HS-5 (cell line): ENCODE data around the gene APOBEC3B.
A peak's percentile ranks its signal among the peaks of the same experiment; 100 is the strongest.
"Not testable (repeated sequence)": the region's sequence is repeated elsewhere in the genome, so short reads cannot be mapped to it uniquely, and the experiment has no call there.

ENCODE experiments used
- DNase-seq: peaks from one replicate; pipeline ENCODE4 v3.0.0-alpha.2; 2012; ENCODE audit warnings: low read depth

The APOBEC3B gene

DNA sequence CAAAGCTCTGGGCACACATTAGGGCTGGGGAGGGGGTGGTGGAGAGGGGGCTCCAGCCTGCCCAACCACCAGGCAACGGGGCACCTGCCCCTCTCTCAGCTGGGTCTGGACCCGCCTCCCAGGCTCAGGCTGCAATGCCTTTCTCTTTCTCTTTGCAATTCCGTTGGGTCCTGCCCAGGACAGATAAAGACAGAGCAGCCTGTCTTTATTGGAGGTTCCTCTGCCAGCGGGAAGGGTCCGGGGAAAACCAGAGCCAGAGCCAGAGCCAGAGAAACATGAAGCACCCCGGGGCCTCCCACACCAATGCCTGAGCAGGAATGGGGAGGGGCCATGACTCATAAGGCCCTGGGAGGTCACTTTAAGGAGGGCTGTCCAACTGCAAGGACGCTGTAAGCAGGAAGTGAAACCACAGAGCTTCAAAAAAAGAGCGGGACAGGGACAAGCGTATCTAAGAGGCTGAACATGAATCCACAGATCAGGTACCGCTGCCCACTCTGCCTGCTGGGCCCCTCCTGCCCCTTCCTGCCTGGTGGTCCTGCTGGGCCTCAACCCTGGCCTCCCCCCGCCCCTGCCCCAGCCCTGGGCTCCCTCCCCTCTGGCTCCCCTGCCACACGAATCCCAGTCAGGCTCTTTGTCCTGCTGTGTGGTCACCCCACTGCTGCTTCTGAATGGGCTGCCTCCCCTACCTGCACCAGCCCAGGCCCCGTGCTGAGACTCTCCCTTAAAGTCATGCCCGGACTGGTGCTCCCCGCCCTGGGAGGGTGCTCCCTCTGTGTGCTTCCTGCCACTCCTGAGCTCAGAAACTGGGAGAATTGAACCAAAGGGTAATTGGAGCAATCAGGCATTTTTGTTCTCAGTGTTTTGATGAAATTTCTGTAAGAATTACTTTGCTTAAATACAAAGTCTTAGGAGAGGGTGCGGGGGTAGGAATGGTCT lies at the start of gene APOBEC3B:
APOBEC3B (plus strand) TSS at position 356 of the 936 bp plus-strand sequence; CDS start at position 463, 107 bp downstream.
- peak; percentile 84 for DNase-seq

DNA sequence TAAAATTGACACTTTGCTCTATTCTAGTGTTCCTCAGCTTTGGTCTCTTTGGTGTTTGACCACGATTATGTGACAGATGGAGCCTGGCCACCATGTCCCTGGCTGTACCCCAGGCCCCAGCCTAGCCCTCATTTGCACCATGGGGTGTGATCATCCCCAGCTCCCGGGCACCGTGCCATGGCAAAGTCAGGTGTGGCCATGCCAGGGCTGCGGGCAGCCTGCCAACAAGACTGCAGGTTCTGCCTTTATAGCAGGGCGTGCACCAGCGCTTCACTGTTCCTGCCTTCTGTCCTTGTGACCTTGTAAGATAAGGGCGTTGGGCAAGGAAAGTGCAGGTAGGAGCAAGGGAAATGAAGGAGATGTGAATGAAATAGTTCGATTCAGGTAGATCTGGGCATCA lies 47.1 kb upstream of the APOBEC3B start:
- DNase-seq: no peak

DNA sequence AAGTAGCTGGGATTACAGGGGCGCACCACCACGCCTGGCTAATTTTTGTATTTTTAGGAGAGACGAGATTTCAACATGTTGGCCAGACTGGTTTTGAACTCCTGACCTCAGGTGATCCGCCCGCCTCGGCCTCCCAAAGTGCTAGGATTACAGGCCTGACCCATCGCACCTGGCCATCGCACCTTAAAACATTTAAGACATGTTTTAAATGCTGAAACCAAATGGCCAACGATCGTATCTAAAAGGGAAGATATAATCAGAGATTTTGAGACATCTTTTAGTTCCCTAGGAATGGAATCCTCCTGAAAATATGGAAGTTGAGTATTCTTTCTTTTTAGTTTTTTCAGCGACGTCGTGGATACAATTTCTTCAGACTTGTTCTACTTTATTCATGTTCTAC lies 46.5 kb upstream of the APOBEC3B start:
- DNase-seq: no peak

DNA sequence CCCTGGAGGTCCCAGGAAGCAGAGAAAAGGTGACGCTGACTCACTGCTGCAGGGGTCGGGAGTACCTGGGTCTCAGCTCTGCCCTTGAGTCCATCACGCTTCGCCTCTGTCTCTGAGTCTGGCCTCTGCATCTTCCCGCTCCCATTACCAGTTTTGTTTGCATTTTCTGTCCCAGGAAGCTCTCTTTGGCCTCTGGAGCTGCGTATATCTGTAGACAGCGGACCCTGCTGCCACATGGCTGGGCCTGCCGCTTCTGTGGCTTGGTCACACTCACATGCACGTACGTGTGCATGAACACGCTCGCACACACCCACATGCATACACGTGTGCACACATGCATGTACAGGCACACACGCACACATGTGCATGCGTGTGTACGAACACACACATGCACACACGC lies 45.6 kb upstream of the APOBEC3B start:
- no peak for DNase-seq

DNA sequence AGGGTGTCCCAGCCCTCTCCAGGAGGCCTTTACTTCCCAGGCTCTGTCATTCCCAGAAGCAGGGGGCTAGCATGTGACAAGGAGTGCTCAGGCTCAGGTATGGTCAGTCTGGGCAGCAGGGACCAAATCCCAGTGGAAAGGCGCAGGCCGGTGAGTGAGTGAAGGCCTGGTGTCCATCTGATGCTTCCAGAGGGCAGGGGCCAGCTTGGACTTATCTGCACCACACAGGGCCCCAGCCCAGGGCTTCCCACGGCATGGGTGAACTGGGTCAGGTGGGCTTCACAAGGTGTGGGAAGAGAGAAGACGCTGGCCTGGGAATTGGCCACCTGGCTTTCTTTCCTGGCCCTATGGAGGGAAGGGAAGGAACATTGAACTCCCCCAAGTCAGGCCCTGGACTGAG lies 45.1 kb upstream of the APOBEC3B start:
- DNase-seq: no peak

DNA sequence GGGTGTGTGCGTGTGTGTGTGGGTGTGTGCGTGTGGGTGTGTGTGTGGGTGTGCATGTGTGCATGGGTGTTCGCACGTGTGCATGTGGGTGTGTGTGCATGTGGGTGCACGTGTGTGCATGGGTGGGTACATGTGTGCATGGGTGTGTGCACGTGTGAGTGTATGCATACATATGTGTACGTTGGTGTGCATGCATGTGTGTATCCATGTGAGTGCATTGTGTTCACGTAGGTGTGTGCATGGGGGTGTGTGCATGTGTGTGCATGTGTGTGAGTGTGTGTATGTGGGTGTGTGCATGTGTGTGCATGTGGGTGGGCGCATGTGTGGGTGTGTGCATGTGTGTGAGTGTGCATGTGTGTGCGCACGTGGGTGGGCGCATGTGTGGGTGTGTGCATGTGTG lies 44.6 kb upstream of the APOBEC3B start:
- no peak for DNase-seq

DNA sequence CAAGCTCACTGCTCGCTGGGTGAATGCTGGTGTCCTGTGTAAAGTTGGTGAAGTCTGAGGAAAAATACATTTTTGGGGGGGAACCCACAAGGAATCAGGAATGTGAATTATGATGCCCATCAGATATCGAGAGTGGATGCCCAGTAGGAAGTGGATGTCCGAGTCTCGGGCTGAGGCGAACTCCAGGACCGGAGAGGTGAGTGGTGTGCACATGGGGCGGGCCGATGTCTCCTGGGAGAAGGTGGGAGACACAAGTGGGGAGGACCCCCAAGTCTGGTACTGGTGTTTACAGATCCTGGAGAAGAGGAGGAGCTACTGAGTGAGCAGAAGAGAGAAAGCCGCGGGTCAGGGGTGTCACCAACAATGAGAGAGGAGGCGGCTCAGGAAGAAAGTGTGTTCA lies 43.9 kb upstream of the APOBEC3B start:
- DNase-seq: no peak

DNA sequence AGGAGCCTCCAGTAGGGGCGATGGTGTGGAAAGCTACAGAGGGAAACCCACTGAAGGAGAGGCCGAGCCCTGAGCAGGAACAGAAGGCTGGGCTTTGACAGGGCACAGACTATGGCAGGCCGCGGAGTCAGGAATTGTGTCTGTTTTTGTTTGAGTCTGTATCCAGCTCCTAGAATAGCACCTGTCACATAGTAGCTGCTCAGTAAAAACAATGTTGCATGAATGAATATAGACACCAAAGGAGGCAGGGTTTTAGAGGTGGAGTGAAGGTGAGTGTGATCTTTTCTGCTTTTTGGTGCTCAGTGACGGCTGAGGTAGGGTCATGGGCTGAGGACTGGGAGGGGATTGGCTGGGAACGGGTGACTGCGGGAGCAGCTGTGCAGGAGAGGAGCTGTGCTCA lies 43.2 kb upstream of the APOBEC3B start:
- no peak for DNase-seq

DNA sequence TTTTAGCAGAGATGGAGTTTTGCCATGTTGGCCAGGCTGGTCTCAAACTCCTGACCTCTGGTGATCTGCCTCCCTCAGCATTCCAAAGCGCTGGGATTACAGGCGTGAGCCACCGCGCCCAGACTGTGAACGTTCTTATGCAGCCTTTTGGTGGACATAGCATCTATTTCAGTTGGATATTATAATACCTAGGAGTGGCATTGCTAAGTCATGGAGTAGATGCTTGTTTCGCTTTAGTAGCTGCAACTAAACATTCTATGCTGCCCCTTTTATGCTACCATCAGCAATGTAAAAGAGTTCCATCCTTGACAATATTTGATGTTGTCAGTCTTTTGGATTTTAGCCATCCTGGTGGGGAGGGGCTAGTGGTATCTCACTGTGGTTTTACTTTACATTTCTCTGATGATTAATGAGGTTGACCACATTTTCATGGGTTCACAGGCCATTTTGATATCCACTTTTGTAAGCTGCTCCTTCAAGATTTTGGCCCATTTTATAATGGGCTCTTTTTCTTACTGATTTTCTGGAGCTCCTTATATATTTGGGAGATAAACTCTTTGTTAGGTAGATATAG lies 41.2 kb upstream of the APOBEC3B start:
- no peak for DNase-seq

DNA sequence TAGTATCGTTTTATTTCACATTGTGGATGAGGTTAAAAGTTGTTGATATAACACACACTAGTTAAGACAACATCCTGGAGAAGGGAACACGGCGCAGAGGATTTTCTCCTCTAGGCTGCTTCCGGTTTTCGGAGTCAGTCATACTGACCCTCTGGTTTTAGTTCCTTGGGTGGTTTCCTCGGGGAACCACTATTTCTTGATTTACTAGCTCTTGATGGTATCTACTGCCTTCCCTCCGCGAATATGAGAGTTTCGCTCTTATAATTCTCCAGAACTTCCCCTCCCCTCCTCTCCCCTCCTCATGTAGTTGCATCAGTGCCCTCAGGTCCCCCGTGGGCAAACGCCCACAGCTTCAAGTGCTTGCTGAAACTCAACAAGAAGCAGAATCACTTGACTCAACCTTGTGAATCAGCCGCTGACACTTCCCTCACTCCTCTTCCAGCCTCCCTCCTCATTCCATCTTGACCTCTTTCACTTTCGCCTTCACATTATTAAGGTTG lies 40.6 kb upstream of the APOBEC3B start:
- DNase-seq: no peak

DNA sequence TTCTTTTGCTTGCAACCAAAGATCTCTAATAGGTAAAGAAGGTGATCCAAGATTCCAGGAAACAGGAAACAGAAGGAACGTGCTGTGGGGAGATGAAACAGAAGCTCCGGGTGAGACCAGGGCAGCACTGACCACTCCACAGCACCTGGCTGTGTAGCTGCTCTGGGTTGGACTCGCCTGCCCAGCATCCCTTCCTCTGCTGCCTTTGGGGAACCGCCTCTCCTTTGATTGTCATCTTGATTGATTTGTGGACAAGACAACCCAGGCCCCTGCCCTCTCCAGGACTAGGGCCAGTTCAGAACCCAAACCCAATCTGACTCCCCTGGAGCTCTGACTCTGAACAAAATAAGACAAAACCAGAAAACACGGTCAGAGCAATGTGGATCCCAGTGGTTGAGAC lies 39.4 kb upstream of the APOBEC3B start:
- no peak for DNase-seq

DNA sequence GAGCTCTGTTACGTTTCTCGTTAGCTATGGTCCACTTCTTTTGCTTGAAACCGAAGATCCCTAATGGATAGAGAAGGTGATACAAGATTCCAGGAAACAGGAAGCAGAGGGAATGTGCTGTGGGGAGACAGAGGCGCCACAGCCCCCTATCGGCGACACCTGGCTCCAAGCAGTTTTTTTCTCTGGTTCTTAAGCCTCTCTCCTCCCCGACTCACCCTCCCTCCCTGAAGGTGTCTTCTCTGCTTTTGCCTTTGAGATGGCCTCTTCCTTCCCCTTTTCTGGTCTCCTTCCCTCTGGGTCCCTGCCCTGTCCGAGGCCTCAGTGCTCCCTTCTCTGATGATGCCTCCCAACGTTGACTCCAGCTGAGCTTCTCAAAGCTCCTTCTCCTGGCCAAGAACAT lies 38.9 kb upstream of the APOBEC3B start:
- no peak for DNase-seq

DNA sequence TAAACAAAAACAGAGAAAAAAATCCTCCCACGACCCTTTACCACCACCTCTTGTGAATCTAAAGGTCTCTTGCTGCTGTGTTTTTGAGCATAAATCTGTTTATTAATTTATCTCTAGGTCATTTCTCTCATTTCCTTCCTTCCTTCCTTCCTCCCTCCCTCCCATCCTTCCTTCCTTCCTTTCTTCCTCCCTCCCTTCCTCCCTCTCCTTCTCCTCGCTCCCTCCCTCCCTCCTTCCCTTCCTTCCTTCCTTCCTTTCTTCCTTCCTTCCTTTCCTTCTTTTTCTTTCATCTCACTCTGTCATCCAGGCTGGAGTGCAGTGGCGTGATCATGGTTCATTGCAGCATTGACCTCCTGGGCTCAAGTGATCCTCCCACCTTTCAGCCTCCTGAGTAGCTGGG lies 38.3 kb upstream of the APOBEC3B start:
- no peak for DNase-seq

DNA sequence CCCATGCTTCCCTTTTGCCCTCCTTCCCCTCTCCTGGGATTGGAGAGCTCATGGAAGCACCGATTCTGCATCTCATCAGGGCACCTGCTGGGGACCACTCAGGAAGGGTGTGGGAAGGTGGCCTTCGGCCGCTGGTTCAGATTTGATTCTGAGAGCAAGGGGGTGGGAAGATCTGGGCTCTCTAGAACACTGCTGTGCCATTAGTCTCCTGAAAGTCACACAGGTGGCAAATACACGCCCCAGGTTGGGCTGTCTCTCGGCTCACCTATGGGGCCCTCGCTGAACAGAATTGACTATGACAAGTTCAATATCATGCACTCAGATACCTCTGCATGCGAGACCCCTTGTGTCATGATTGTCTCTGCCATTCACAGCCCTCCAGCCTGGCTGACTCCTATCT lies 37.5 kb upstream of the APOBEC3B start:
- DNase-seq: no peak

DNA sequence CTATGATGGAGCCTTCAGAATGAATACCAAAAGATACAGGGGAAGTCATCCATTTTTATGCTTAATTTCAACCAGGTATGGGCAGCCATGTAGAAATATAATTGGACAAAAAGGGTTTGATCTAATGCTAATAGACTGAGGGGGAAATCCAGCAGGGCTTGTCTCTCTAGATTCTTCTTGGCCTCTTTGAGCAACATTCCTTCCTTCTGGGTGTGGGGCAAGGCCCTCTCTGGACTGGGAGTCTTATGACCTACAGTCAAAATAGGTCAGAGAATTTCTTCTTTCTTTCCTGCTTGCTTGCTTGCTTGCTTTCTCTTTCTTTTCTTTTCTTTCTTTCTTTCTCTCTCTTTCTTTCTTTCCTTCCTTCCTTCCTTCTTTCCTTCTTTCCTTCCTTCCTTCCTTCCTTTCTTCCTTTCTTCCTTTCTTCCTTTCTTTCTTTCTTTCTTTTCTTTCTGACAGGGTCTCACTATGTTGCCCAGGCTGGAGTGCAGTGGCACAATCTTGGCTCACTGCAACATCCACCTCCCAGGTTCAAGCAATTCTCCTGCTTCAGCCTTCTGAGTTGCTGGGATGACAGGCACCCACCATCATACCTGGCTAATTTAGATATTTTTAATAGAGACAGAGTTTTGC lies 36.3 kb upstream of the APOBEC3B start:
- not testable (repeated sequence) for DNase-seq

DNA sequence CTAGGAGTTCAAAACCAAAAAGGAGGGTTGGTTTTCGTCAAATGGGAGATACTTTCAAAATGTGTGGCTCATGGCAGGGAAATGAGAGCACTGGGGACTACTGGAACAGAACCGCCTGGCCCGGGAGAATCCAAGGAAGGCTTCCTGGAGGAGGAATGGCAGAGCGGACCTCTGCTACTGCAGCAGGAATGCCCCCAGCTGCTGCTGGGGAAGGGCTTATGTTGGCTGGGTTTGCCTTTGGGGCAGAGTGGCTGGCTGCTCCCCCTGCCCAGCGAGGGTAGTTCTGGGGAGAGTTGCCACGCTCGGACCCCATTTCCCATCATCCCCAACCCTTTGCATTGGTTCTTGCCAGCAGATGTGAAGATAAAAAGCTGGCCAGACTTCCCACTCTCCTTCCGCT lies 35.4 kb upstream of the APOBEC3B start:
- DNase-seq: no peak

DNA sequence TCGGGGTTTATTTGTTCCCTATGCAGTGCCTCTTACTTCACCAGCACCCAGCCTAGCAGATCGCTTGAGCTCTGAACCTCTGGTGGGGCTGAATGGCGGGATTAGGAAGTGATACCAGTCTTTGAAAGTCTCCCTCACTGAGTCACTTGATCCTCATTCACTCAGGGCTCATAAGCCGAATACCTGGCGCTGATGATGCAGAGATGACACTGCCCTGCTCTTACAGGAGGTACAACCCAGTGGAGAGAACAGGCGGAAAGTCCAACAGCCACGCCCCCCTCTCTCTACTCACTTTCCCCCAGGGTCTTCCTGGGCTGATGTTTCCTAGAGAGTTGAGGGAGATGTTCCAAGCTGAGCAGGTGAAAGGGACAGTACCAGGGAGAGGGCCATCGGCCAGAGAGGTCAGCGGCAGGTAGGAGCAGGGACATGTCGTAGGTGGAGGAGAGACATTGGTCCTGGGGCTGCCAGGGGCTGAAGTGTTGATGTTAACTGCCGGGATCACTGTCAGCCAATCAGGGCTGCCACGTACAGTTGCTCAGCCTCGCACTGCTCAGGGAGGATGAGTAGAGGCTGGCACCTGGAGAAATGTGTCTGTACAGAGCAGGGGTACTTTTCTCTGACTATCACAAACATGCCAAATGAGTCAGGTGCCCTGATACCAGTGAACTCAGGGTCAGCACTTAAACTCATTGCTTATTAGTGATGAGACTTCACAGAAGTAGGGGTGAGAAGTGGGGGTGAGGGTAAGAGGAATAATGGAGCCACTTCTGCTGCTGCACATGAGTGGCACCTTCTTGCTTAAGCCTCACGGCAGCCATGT lies 34.6 kb upstream of the APOBEC3B start:
- no peak for DNase-seq

DNA sequence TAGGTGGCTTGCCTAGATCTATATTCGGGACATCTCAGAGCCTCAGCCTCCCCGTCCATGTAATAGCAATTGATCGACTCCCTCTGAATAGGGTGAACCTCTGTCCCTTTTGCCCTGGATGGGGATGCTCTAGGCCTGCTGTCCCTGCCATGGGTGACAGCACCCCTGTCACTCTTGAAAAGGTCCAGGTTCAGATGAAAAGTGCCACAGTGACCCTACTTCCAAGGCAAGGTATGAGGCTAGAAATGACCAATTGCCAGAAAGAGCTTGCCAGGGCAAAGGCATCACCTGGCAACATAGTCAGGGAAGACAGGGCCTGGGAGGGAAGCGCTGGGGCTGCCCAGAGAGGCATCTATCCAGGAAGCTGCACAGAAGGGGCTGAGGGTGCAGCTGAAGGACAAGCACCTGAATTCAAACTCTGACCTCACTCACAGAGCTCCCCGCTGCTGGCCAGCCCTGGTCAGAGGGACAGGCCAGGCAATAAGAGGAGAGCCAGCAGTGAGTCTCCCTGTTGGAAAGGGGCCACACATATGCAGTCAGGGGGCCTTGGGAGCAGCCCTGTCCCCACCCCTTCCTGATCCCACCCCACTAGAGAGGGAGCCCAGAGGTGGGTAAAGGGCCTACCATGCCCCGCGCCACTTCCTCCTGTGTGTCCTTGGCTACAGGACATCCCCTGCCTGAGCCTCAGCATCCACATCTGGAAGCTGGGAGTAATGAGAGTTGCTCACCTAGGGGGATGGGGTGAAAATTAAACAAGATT lies 33.8 kb upstream of the APOBEC3B start:
- DNase-seq: no peak

DNA sequence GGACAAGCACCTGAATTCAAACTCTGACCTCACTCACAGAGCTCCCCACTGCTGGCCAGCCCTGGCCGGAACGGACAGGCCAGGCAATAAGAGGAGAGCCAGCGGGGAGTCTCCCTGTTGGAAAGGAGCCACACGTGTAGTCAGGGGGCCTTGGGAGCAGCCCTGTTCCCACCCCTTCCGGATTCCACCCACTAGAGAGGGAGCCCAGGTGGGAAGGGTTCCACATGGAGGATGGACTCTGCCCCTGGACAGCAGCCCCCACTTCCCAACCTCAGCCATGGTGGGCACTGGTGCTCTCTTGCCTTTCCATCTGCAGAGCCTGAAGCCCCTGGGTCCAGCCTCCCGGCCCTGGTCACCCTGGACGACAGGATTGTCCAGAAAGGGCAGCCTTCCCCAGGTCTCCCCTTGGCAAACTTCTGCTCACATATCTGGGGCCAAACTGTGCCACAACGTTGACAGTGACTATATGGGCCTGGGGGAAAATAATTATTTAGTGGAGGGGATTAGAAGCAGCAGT lies 32.2 kb upstream of the APOBEC3B start:
- DNase-seq: no peak

DNA sequence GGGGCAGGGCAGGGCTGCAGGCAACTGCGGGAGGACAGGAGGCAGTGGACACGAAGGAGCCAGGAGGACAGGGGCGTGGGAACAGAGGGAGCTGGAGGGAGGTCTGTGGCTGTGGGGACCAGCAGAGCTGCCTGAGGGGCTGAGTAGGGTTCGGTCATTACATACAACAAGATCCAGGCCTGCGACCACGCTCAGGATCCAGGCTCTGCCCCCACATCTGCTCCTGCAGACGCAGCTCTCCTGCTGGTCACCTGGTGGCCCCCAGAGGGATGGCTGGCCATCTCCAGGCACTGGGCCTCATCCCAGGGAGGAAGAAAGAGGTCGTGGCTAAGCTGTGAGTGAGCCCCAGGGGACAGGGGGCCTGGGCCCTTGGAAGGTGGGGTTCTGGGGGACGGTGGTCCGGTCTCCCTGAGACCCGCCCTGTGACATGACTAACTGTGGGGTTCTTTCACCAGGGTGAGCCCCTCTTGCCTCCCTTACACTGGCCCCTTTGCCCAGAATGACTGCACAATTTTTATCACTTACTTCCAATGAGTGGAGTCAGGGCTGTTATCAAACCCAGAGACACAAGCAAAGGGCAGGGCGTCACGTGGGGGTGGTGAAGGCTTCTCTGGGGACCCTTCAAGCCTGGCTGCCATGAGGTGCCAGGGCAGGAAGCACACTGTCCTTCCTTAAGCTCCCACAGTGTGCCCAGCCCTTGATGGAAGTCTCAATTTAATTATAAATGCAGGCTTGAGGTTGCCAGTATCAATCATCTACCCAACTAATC lies 31.4 kb upstream of the APOBEC3B start:
- no peak for DNase-seq
